PC-9 (cell line): ENCODE results near the gene MFSD12. TPM values are rescaled to one million over a fixed set of nuclear protein-coding genes. Genes with fewer than 3 reads are reported as not detected.
"Not testable (repeated sequence)": the region's sequence is repeated elsewhere in the genome, so short reads cannot be mapped to it uniquely, and the experiment has no call there.

Source experiments
- BruUV-seq: library from RNA; stranded (reverse); fragments of 400-500 nt; replicated peaks from 2 replicates; lab custom pipeline; 2021; lab: Mats Ljungman, UMichigan
- CTCF ChIA-PET: fragments of 300-600 bp; sonication (Branson Sonifier 250); formaldehyde crosslinking; loops from one replicate; lab custom pipeline; 2022; ENCODE audit warnings: antibody characterized with exemption; lab: Charles Lee
- POLR2A ChIA-PET: fragments of 300-600 bp; sonication (Branson Sonifier 250); formaldehyde crosslinking; loops from one replicate; lab custom pipeline; 2022; ENCODE audit warnings: antibody characterized with exemption; ENCODE audit not compliant: unreplicated experiment; lab: Charles Lee
- DNase-seq, 2 experiments: peaks; one replicate each; pipeline versions ENCODE4 v3.0.0 to v3.0.0-alpha.2; 2015 to 2022; ENCODE audit warnings: mixed read lengths in 1 of 2
- H2AFZ ChIP-seq: fragments of 200-600 bp; sonication (generic); 2 replicates; pipeline ENCODE4 v1.8.1; 2017; ENCODE audit warnings: antibody characterized with exemption
- H3F3A ChIP-seq: fragments of 200-600 bp; sonication (generic); 2 replicates; pipeline ENCODE4 v1.8.1; 2017; ENCODE audit warnings: antibody characterized with exemption, mild to moderate bottlenecking, low read depth; ENCODE audit not compliant: insufficient read depth
- H3K27ac ChIP-seq: fragments of 200-600 bp; sonication (generic); 2 replicates; pipeline ENCODE4 v1.6.1; 2016; ENCODE audit warnings: mixed run types
- H3K27me3 ChIP-seq: fragments of 200-600 bp; sonication (generic); 2 replicates; pipeline ENCODE4 v1.6.1; 2016; ENCODE audit warnings: low read depth, mixed run types; ENCODE audit not compliant: insufficient read depth
- H3K36me3 ChIP-seq: fragments of 200-600 bp; sonication (generic); 2 replicates; pipeline ENCODE4 v1.6.1; 2016; ENCODE audit warnings: low read depth, mixed run types
- H3K4me1 ChIP-seq: fragments of 200-600 bp; sonication (generic); replicated peaks from 2 replicates; pipeline ENCODE4 v1.6.1; 2016; ENCODE audit warnings: mixed run types; ENCODE audit not compliant: insufficient read depth
- H3K4me2 ChIP-seq: fragments of 200-600 bp; sonication (generic); 2 replicates; pipeline ENCODE4 v1.6.1; 2017; ENCODE audit warnings: mixed run types
- H3K4me3 ChIP-seq: fragments of 200-600 bp; sonication (generic); 2 replicates; pipeline ENCODE4 v1.6.1; 2016; ENCODE audit warnings: mixed run types
- H3K79me2 ChIP-seq: fragments of 200-600 bp; sonication (generic); 2 replicates; pipeline ENCODE4 v1.6.1; 2017; ENCODE audit warnings: low read depth, mixed run types
- H3K9me2 ChIP-seq: fragments of 200-600 bp; sonication (generic); 2 replicates; pipeline ENCODE4 v1.8.1; 2017; ENCODE audit warnings: mild to moderate bottlenecking; ENCODE audit not compliant: insufficient read depth
- H3K9me3 ChIP-seq: fragments of 200-600 bp; sonication (generic); 2 replicates; pipeline ENCODE4 v1.8.1; 2016; ENCODE audit warnings: low read depth; ENCODE audit not compliant: insufficient read depth
- H4K20me1 ChIP-seq: fragments of 200-600 bp; sonication (generic); 2 replicates; pipeline ENCODE4 v1.8.1; 2017; ENCODE audit not compliant: insufficient read depth
- EZH2 ChIP-seq: fragments of 200-600 bp; sonication (generic); IDR thresholded peaks from 2 replicates; pipeline ENCODE4 v1.8.0; 2017; ENCODE audit warnings: antibody characterized with exemption, low read depth
- intact Hi-C: fragments of 100-400 bp; cut with micrococcal nuclease; formaldehyde crosslinking; loops from one replicate; pipeline ENCODE4 v1.10.0; 2022; ENCODE audit not compliant: unreplicated experiment
- total RNA-seq: library from RNA; stranded (reverse); gene quantifications from 2 replicates; pipeline ENCODE4 v1.2.3, GENCODE V29; 2021
- TF ChIP-seq, protein P1 (sequence below): fragments of 200-600 bp; sonication (generic); conservative IDR thresholded peaks from 2 replicates; pipeline ENCODE4 v1.6.1; 2017; ENCODE audit warnings: mixed run types, antibody characterized with exemption, mild to moderate bottlenecking, moderate library complexity

The MFSD12 gene
- total RNA-seq, 1 experiment from 2014 or later: 70.0 TPM

DNA sequence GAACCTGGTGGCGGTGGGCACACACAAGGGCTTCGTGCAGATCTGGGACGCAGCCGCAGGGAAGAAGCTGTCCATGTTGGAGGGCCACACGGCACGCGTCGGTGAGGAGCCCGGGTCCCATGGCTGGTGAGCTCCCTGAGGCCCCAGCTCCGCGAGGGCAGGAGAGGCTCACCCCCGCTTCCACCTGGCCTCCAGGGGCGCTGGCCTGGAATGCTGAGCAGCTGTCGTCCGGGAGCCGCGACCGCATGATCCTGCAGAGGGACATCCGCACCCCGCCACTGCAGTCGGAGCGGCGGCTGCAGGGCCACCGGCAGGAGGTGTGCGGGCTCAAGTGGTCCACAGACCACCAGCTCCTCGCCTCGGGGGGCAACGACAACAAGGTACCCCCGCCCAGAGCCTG, 25.7 kb downstream of the MFSD12 start:
- no TSS peak for BruUV-seq
- TF ChIP-seq, protein P1, sequence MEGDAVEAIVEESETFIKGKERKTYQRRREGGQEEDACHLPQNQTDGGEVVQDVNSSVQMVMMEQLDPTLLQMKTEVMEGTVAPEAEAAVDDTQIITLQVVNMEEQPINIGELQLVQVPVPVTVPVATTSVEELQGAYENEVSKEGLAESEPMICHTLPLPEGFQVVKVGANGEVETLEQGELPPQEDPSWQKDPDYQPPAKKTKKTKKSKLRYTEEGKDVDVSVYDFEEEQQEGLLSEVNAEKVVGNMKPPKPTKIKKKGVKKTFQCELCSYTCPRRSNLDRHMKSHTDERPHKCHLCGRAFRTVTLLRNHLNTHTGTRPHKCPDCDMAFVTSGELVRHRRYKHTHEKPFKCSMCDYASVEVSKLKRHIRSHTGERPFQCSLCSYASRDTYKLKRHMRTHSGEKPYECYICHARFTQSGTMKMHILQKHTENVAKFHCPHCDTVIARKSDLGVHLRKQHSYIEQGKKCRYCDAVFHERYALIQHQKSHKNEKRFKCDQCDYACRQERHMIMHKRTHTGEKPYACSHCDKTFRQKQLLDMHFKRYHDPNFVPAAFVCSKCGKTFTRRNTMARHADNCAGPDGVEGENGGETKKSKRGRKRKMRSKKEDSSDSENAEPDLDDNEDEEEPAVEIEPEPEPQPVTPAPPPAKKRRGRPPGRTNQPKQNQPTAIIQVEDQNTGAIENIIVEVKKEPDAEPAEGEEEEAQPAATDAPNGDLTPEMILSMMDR: no peak
- no peak for TF ChIP-seq EZH2
- no peaks in the 10 kb centered on the region for H3K27me3 ChIP-seq
- no peak overlapping the region for H2AFZ ChIP-seq
- no peak overlapping the region for H3K4me2 ChIP-seq
- H3K79me2 ChIP-seq: no peaks in the 10 kb centered on the region
- H4K20me1 ChIP-seq: no peaks in the 10 kb centered on the region; the same call in 1 of the 2 replicates
- no peaks in the 10 kb centered on the region for H3K9me3 ChIP-seq
- no peak for DNase-seq
- H3K9me2 ChIP-seq: no peaks in the 10 kb centered on the region
- H3K4me1 ChIP-seq: no peaks in the 10 kb centered on the region
- no peak overlapping the region for H3K27ac ChIP-seq
- intact Hi-C loops: no loop called here
- CTCF ChIA-PET: no interaction called here
- H3K36me3 ChIP-seq: no peaks in the 10 kb centered on the region
- no peaks in the 10 kb centered on the region for H3F3A ChIP-seq
- POLR2A ChIA-PET: no interaction called here
- H3K4me3 ChIP-seq: no peak overlapping the region

DNA sequence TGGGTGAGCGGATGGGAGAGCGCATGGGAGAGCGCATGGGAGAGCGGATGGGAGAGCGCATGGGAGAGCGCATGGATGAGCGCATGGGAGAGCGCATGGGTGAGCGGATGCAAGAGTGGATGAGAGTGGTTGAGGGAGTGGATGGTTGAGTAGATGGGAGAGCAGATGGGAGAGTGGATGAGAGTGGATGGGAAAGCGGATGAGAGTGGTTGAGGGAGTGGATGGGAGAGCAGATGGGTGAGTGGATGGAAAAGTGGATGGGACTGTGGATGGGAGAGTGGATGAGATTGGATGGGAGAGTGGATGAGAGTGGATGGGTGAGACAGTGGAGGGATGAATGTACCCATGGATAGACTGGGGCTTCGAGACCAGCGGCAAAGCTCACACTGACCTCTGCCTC, 27.0 kb downstream of the MFSD12 start:
- Histone ChIP-seq H4K20me1 (no peaks in the 10 kb centered on the region), H3K9me3 (no peaks in the 10 kb centered on the region), H3K4me2 (no peak overlapping the region), H3K4me1 (no peaks in the 10 kb centered on the region), H3K4me3 (no peak overlapping the region), H3K36me3 (no peaks in the 10 kb centered on the region), H2AFZ (no peak overlapping the region), H3F3A (no peaks in the 10 kb centered on the region), H3K9me2 (no peaks in the 10 kb centered on the region), H3K27me3 (no peaks in the 10 kb centered on the region), H3K79me2 (no peaks in the 10 kb centered on the region), H3K27ac (no peak overlapping the region)
- no peak for DNase-seq
- intact Hi-C loops: no loop called here
- CTCF ChIA-PET: no interaction called here
- POLR2A ChIA-PET: no interaction called here
- no TSS peak for BruUV-seq
- TF ChIP-seq EZH2: no peak
- TF ChIP-seq, protein P1: no peak

DNA sequence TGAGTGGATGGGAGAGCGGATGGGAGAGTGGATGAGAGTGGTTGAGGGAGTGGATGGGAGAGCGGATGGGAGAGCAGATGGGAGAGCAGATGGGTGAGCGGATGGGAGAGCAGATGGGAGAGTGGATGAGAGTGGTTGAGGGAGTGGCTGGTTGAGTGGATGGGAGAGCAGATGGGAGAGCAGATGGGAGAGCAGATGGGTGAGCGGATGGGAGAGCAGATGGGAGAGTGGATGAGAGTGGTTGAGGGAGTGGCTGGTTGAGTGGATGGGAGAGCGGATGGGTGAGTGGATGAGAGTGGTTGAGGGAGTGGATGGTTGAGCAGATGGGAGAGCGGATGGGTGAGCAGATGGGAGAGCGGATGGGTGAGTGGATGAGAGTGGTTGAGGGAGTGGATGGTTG, 28.1 kb downstream of the MFSD12 start:
- H3K27me3 ChIP-seq, H3K36me3 ChIP-seq, CTCF ChIA-PET, H3K4me2 ChIP-seq, H3F3A ChIP-seq, H3K79me2 ChIP-seq, H3K9me3 ChIP-seq, POLR2A ChIA-PET, H3K27ac ChIP-seq, intact Hi-C loops, H3K4me1 ChIP-seq, H3K9me2 ChIP-seq, H2AFZ ChIP-seq, BruUV-seq, H3K4me3 ChIP-seq, H4K20me1 ChIP-seq, DNase-seq: not testable (repeated sequence)

DNA sequence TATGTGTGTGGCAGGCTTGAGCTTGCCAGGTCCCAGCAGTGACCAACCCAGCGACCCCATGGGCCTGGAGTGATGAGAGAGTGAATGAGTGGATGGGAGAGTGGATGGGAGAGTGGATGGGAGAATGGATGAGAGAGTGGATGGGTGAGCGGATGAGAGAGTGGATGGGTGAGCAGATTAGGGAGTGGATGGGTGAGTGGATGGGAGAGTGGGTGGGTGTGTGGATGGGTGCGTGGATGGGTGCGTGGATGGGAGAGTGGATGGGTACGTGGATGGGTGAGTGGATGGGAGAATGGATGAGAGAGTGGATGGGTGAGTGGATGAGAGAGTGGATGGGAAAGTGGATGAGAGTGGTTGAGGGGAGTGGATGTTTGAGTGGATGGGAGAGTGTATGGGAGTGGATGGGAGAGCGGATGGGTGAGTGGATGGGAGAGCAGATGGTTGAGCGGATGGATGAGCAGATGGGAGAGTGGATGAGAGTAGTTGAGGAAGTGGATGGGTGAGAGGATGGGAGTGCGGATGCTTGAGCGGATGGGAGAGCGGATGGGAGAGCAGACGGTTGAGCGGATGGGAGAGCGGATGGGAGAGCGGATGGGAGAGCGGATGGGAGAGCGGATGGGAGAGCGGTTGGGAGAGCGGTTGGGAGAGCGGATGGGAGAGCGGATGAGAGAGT, 28.7 kb downstream of the MFSD12 start:
- H3K27me3 ChIP-seq: no peaks in the 10 kb centered on the region
- no TSS peak for BruUV-seq
- DNase-seq: no peak
- H3K36me3 ChIP-seq: no peaks in the 10 kb centered on the region
- no peak overlapping the region for H2AFZ ChIP-seq
- no peaks in the 10 kb centered on the region for H3K9me3 ChIP-seq
- H3K4me3 ChIP-seq: no peak overlapping the region
- no peaks in the 10 kb centered on the region for H4K20me1 ChIP-seq
- H3F3A ChIP-seq: no peaks in the 10 kb centered on the region
- H3K79me2 ChIP-seq: no peaks in the 10 kb centered on the region
- H3K27ac ChIP-seq: no peak overlapping the region
- no peak overlapping the region for H3K4me2 ChIP-seq
- H3K4me1 ChIP-seq: no peaks in the 10 kb centered on the region
- ChIA-PET CTCF (no interaction called here), POLR2A (no interaction called here)
- TF ChIP-seq EZH2: no peak
- TF ChIP-seq, protein P1: no peak
- no peaks in the 10 kb centered on the region for H3K9me2 ChIP-seq
- intact Hi-C loops: no loop called here
